Activated CD4-positive, alpha-beta memory T cell treated with anti-CD3 and anti-CD28 coated beads, Interleukin-2, amount 10 ng/mL, durations not matched to agents 7 days and 5 days (primary cell): Measurements from ENCODE around the gene DPEP1. TPM values are rescaled to one million over a fixed set of nuclear protein-coding genes. Genes with fewer than 3 reads are reported as not detected.

Experiments used
- CTCF ChIA-PET: fragments of 350-600 bp; sonication (Branson Sonifier 250); formaldehyde crosslinking; loops from one replicate; lab custom pipeline; 2021; ENCODE audit warnings: antibody characterized with exemption, inconsistent platforms; lab: Charles Lee
- POLR2A ChIA-PET: fragments of 350-600 bp; sonication (Branson Sonifier 250); formaldehyde crosslinking; loops from one replicate; lab custom pipeline; 2021; ENCODE audit warnings: antibody characterized with exemption; lab: Charles Lee
- DNase-seq: peaks from one replicate; pipeline ENCODE4 v3.0.0-alpha.2; 2020
- H3K27ac Mint-ChIP-seq: one replicate; pipeline ENCODE4 v1.8.0; 2021; ENCODE audit warnings: mild to moderate bottlenecking, mixed read lengths
- H3K27me3 Mint-ChIP-seq: one replicate; pipeline ENCODE4 v1.8.0; 2021; ENCODE audit warnings: mixed read lengths
- H3K36me3 Mint-ChIP-seq: one replicate; pipeline ENCODE4 v1.8.0; 2021; ENCODE audit warnings: low read depth, mixed read lengths
- H3K4me1 Mint-ChIP-seq: one replicate; pipeline ENCODE4 v1.8.0; 2021; ENCODE audit warnings: mixed read lengths
- H3K4me3 Mint-ChIP-seq: one replicate; pipeline ENCODE4 v1.8.0; 2021; ENCODE audit warnings: mild to moderate bottlenecking, mixed read lengths
- H3K9me3 Mint-ChIP-seq: one replicate; pipeline ENCODE4 v1.8.0; 2021; ENCODE audit warnings: mixed read lengths
- total RNA-seq, 2 experiments: library from RNA; stranded (reverse); gene quantifications; one replicate each; pipeline ENCODE4 v1.2.3, GENCODE V29; 2021

DPEP1 gene
- total RNA-seq, 2 experiments from 2014 or later = not detected

DNA sequence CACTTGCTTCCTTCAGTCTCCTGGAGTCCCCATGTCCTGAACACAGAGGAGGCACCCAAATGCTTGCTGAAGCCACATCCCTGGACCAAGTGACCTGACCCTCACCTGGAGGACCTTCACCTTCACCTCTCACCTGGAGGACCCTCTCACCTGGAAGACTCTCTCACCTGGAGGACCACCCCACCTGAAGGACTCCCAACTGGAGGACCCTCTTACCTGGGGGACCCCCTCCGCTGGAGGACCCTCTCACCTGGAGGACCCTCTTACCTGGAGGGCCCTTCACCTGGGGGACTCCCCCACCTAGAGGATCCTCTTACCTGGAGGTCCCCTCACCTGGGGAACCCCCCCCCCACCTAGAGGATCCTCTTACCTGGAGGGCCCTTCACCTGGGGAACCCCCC, 72.5 kb downstream of the DPEP1 start:
- Mint-ChIP-seq H3K27ac (no peak overlapping the region), H3K4me3 (peak overlapping the region; percentile 58), H3K36me3 (peaks cover 14% of the 10 kb centered on the region), H3K4me1 (peaks cover 18% of the 10 kb centered on the region), H3K9me3 (peaks cover 3% of the 10 kb centered on the region), H3K27me3 (no peaks in the 10 kb centered on the region)
- ChIA-PET POLR2A (interaction anchor here (0.9 to 2.9 kb wide), 9 partner anchors 12 to 188 kb away, joined by 3 to 36 read pairs (median 4); partner anchors contain the start of genes CHMP1A, SPATA2L, SPATA33 and TCF25), CTCF (interaction anchor here (3.6 kb wide), 1 partner anchor 14 kb away, joined by 26 read pairs; no protein-coding TSS in a partner anchor)
- DNase-seq = no peak

DNA sequence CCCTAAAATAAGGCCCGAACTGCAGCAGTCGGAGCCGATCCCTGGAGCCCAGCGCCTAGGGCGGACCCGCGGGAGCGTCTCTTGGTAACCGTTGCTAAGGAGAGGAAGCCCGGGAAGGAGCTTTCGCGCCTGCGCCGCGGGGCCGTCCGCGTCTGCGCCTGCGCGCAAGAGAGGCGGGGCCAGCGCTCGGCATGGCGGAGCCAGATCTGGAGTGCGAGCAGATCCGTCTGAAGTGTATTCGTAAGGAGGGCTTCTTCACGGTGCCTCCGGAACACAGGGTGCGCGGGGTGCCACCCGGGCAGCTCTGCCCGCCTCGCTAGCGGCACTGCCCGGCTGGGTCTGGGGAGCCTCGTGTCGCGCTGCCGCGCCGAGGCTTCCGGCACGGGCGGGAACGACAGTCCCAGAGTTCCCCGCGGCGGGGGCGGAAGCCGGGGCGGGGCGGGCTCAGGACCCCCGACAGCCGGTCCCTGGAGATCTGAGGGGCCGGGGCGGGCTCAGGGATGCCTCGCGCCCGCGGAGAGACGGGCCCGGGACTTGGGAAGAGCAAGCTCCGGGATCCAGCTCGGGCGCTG, 73.2 kb downstream of the DPEP1 start, which contains the start of gene CDK10:
Gene CDK10 (plus strand): TSS at position 170 of the 572 bp plus-strand sequence. CDS start 22 bp downstream, at position 192.
- POLR2A ChIA-PET = interaction anchor here (0.7 to 2.9 kb wide), 10 partner anchors 13 to 187 kb away, joined by 3 to 36 read pairs (median 4); partner anchors contain the start of genes CHMP1A, SPATA2L, SPATA33 and TCF25
- CTCF ChIA-PET = interaction anchor here (0.7 to 3.6 kb wide), 7 partner anchors 9 to 130 kb away, joined by 3 to 26 read pairs (median 3); no protein-coding TSS in a partner anchor
- Mint-ChIP-seq H3K27me3 (no peaks in the 10 kb centered on the region), H3K36me3 (peaks cover 14% of the 10 kb centered on the region), H3K4me1 (peaks cover 18% of the 10 kb centered on the region), H3K4me3 (peak within 1 kb of the TSS; percentile 91), H3K27ac (peak within 1 kb of the TSS; percentile 85), H3K9me3 (peaks cover 3% of the 10 kb centered on the region)
- DNase-seq = peak; percentile 92

DNA sequence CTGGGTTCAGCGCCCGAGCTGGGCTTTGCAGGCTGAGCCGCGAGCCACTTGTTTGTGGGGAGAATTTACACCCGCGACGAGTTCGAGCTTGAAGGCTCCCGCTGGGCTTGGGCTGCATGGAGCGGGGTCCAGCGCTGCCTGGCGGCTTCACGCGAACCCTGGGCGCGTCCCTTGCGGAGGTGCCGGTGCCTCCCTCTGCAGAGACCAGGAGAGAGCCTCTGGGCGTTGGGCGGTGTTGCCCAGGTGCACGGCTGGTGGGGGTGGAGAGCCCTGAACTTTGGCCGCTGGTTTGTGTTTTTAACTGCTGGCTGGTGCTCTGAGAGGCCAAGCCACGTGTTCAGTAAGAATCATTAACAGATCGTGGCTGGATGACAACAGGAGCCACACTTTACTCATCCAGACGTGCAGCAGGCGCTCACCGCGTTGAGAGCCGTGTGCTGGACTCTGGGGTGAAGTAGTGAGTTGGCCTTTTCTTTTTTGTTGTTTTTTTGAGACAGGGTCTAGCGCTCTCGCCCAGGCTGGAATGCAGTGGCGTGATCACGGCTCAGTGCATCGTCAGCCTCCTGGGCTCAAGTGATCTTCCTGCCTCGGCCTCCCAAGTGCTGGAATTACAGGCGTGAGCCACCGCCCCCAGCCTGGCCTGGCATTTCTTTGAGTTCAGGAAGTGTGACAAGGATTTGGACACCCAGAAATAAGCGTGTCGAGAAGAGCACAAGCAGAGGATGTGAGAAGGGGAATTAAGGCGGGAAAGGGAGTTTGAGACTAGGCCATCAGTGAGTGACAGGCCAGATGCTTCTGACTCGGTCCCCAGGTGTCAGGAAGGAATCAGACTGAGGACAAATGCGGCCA, 73.9 kb downstream of the DPEP1 start:
- CTCF ChIA-PET = interaction anchor here (0.7 to 3.6 kb wide), 6 partner anchors 8 to 130 kb away, joined by 3 to 26 read pairs (median 4); no protein-coding TSS in a partner anchor
- H3K4me1 Mint-ChIP-seq = peaks cover 18% of the 10 kb centered on the region
- H3K27me3 Mint-ChIP-seq = no peaks in the 10 kb centered on the region
- no peak for DNase-seq
- H3K9me3 Mint-ChIP-seq = peaks cover 3% of the 10 kb centered on the region
- peak overlapping the region; percentile 72 for H3K27ac Mint-ChIP-seq
- H3K36me3 Mint-ChIP-seq = peaks cover 14% of the 10 kb centered on the region
- peak overlapping the region; percentile 91 for H3K4me3 Mint-ChIP-seq
- POLR2A ChIA-PET = interaction anchor here (0.7 to 2.9 kb wide), 9 partner anchors 12 to 186 kb away, joined by 3 to 36 read pairs (median 4); partner anchors contain the start of genes CHMP1A, SPATA2L, SPATA33 and TCF25

Other genes with a start within 250 kb of the DPEP1 start
- gene ANKRD11, start 123.1 kb upstream of the DPEP1 start, total RNA-seq = 100 to 1,000 TPM; 199 to 208 TPM
- 10 to 100 TPM; 73.9 to 77.9 TPM for gene SPG7, start 105.2 kb upstream of the DPEP1 start, total RNA-seq
- gene RPL13, start 53.0 kb upstream of the DPEP1 start, total RNA-seq = 1,000 to 10,000 TPM; 2,083 to 2,114 TPM
- 1 to 10 TPM; 3.3 to 4.4 TPM for gene CPNE7, start 37.9 kb upstream of the DPEP1 start, total RNA-seq
- 100 to 1,000 TPM in 1 of 2 experiments, 10 to 100 TPM in 1; 93.8 to 102 TPM for gene CHMP1A, start 44.1 kb downstream of the DPEP1 start, total RNA-seq
- gene SPATA33, start 44.2 kb downstream of the DPEP1 start, total RNA-seq = 1 to 10 TPM; 8.1 to 9.2 TPM
- 10 to 100 TPM; 73.2 to 74.0 TPM for gene CDK10, start 73.0 kb downstream of the DPEP1 start, total RNA-seq
- gene SPATA2L, start 88.1 kb downstream of the DPEP1 start, total RNA-seq = 10 to 100 TPM in 1 of 2 experiments, 1 to 10 TPM in 1; 9.4 to 10.0 TPM
- 1 to 10 TPM; 7.0 to 7.8 TPM for gene VPS9D1, start 107.3 kb downstream of the DPEP1 start, total RNA-seq
- 10 to 100 TPM; 50.4 to 56.5 TPM for gene ZNF276, start 107.9 kb downstream of the DPEP1 start, total RNA-seq
- 10 to 100 TPM; 82.9 to 94.6 TPM for gene FANCA, start 203.0 kb downstream of the DPEP1 start, total RNA-seq
- 1 to 10 TPM; 1.6 to 1.8 TPM for gene SPIRE2, start 214.8 kb downstream of the DPEP1 start, total RNA-seq